Kidney (tissue), 14 donors: ENCODE measurements around the gene SYNE3. TPM values are rescaled to one million over a fixed set of nuclear protein-coding genes. Genes with fewer than 3 reads are reported as not detected.

Experiments
- DNase-seq, 5 donors: peaks; one replicate each; pipeline ENCODE4 v3.0.0-alpha.2; 2013 to 2020
- FAIRE-seq: peaks from 2 replicates; lab custom pipeline; 2012; peaks lifted over from hg19 to GRCh38; lab: Jason Lieb, UNC
- H3K27ac ChIP-seq, 2 donors: one replicate each; pipeline ENCODE4 v1.7.0; 2013; ENCODE audit warnings: low read depth in 2 of 2, low read length in 2 of 2, inconsistent platforms in 1 of 2
- H3K27me3 ChIP-seq: one replicate; pipeline ENCODE4 v1.7.1; 2013; ENCODE audit warnings: low read length, inconsistent platforms; ENCODE audit not compliant: control insufficient read depth, insufficient read depth
- H3K36me3 ChIP-seq, 3 donors: one replicate each; pipeline versions ENCODE4 v1.7.0 to v1.7.1; 2013; ENCODE audit warnings: low read length in 3 of 3, control low read depth in 1 of 3, inconsistent platforms in 1 of 3; ENCODE audit not compliant: insufficient read depth in 3 of 3, control insufficient read depth in 2 of 3
- H3K4me1 ChIP-seq, 3 donors: one replicate each; pipeline versions ENCODE4 v1.7.0 to v1.7.1; 2013; ENCODE audit warnings: low read length in 3 of 3, inconsistent platforms in 1 of 3, low read depth in 1 of 3; ENCODE audit not compliant: control insufficient read depth in 2 of 3, insufficient read depth in 2 of 3
- H3K4me3 ChIP-seq, 3 donors: one replicate each; pipeline versions ENCODE4 v1.7.0 to v1.8.1; 2013; ENCODE audit warnings: low read length in 3 of 3, control low read depth in 1 of 3, inconsistent platforms in 1 of 3
- H3K9ac ChIP-seq, 3 donors: one replicate each; pipeline versions ENCODE4 v1.7.0 to v1.7.1; 2013; ENCODE audit warnings: low read length in 3 of 3, control low read depth in 1 of 3, inconsistent platforms in 1 of 3
- H3K9me3 ChIP-seq, 3 donors: one replicate each; pipeline versions ENCODE4 v1.7.0 to v1.7.1; 2013; ENCODE audit warnings: low read length in 3 of 3, control low read depth in 1 of 3, inconsistent platforms in 1 of 3; ENCODE audit not compliant: control insufficient read depth in 2 of 3, insufficient read depth in 1 of 3
- CTCF ChIP-seq: IDR thresholded peaks from 3 replicates; pipeline ENCODE4 v1.5.1; 2012; ENCODE audit warnings: mild to moderate bottlenecking, moderate library complexity, borderline replicate concordance; ENCODE audit not compliant: insufficient read depth; ENCODE audit errors: extremely low read depth
- intact Hi-C: fragments of 100-400 bp; cut with DNase I; formaldehyde crosslinking; loops from one replicate; pipeline ENCODE4 v1.11.1; 2022
- polyA plus RNA-seq: library from polyadenylated mRNA; stranded (reverse); fragments of 350-450 nt; fragmentation: Illumina TruSeq; extraction: RNeasy Lipid Tissue Mini Kit (QIAGEN cat#74804); gene quantifications from one replicate; pipeline ENCODE4 v1.2.3, GENCODE V29; 2014; ENCODE audit warnings: low read depth, low replicate concordance; ENCODE audit not compliant: insufficient read depth
- total RNA-seq: library from RNA; stranded (reverse); fragmentation: NEBNext Ultra II Directional; extraction: Animal tissue kit (Norgen Biotek cat#: 25700); gene quantifications from one replicate; pipeline ENCODE4 v1.2.1, GENCODE V29; 2021
- donor health status: control.
- donor health status: control.
- donor health status: control.
- donor health status: control.
- donor health status: control.
- donor health status: DM: yes; HTN: yes; CAD: no.
- donor health status: Normal renal cell carcinoma (clear cell type).

The SYNE3 gene
- total and polyA plus RNA-seq, 2 donors from 2014 or later: 0.54 to 18.5 TPM

- Histone ChIP-seq H3K9ac (no peak overlapping the region), H3K36me3 (peaks cover 0 to 8% (median 7%) of the 10 kb centered on the region in 3 donors), H3K9me3 (no peaks in the 10 kb centered on the region), H3K4me3 (no peak overlapping the region), H3K4me1 (peaks cover 0 to 5% (median 2%) of the 10 kb centered on the region in 3 donors), H3K27ac (no peak overlapping the region), H3K27me3 (no peaks in the 10 kb centered on the region)
- no peak for TF ChIP-seq CTCF
- intact Hi-C loops: no loop called here
- FAIRE-seq (no peak), DNase-seq (no peak)
These were observed 26.6 kb upstream of the SYNE3 start for GRCh38 chr14:95543021-95543420.

DNA sequence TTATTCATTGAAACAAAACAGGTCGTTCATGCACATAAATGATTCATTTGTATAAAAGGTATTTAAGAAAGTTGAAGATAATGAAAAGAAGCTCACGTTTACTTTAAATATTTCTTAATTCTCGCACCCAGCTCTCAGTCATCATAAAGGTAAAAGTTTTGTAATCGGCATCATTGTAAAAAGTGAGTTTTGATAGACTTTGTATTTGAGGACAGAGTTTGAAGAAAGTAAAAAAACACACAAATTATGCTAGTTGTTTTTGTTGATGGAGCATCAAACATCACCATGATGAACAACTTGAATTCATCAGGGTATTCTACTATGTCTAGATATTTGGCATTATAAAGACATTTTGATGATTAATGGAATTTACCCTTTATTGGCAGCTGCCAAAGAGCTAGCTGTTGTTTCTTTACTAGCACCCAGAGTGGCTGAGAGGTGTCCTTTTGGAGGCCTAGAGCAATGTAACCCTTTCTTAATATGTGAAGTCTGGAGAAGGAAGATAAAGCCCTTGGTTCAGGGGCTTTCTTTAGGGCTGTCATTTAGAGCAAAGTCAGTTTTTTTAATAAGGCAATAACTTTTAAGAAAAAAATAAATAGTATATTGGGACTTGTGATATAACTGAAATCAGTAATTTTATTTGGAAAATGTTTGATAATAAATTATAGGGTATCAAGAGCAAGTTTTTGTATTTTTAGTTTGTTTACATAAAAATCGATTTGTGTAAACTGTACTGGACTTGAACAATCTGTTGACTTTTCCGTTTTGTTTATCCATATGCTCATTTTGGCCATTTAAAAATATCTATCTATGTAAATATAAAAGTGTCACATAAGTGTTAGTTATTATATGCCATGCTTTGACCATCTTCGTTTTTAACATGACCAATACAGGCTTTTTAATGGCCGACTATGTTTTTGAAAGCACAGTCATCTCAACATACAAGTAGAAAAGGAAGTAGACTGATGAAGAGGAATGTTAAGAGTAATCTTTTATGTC is 25.8 kb upstream of the SYNE3 start:
- Histone ChIP-seq H3K27me3 (no peaks in the 10 kb centered on the region), H3K27ac (no peak overlapping the region), H3K9me3 (no peaks in the 10 kb centered on the region), H3K9ac (no peak overlapping the region), H3K4me3 (no peak overlapping the region), H3K4me1 (peaks cover 0 to 5% (median 5%) of the 10 kb centered on the region in 3 donors), H3K36me3 (peaks cover 0 to 8% (median 7%) of the 10 kb centered on the region in 3 donors)
- intact Hi-C loops: no loop called here
- no peak for TF ChIP-seq CTCF
- FAIRE-seq: no peak
- DNase-seq: no peak

DNA sequence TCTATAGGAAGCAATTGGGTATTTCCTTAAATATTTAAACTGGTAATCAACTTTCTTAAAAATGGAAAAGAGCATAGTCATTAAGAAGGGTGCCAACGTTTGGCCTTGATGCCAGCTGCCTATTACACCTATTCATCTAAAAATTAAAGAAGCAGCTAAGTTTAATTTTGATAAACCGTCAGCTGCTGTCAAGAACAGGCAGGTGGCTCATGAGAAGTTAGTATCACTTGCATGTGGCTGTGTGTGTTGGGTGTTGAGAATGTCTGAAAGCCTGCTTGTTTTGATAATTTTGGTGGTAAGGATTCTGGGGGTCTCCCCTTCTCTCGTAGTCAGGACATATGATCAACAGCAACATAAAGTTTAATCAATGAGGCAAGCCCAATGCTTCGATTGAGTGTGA is 24.9 kb upstream of the SYNE3 start:
- TF ChIP-seq CTCF: no peak
- FAIRE-seq (no peak), DNase-seq (no peak)
- no peaks in the 10 kb centered on the region for H3K27me3 ChIP-seq
- H3K4me3 ChIP-seq: no peak overlapping the region
- H3K36me3 ChIP-seq: peaks cover 0 to 8% (median 7%) of the 10 kb centered on the region in 3 donors
- no peak overlapping the region for H3K9ac ChIP-seq
- intact Hi-C loops: no loop called here
- no peaks in the 10 kb centered on the region for H3K9me3 ChIP-seq
- no peak overlapping the region for H3K27ac ChIP-seq
- peaks cover 4 to 10% (median 7%) of the 10 kb centered on the region in 3 donors for H3K4me1 ChIP-seq
